ENCODE data around the gene PKDCC. TPM values are rescaled to one million over a fixed set of nuclear protein-coding genes. Genes with fewer than 3 reads are reported as not detected.

Gene PKDCC
- total RNA-seq, 5 donors from 2014 or later (not counting 1 experiment from before 2014, with no cell fraction given) = 0.29 to 1.3 (median 0.83) TPM; not detected in 1

- H3K27ac ChIP-seq (ENCODE audit: low read length) = no peak overlapping the region
- ChIA-PET CTCF (no interaction called here), POLR2A (no interaction called here)
- 10% methylated on average over 33 of the region's 39 CpGs for WGBS (ENCODE audit: insufficient coverage)
- peak overlapping the region; percentile 38 to 46 for H3K4me3 ChIP-seq (ENCODE audit: control insufficient read depth in 1 of 2, extremely low read depth in 1 of 2, low read length in 1 of 2)
- Mint-ChIP-seq H3K9me3 (no peaks in the 10 kb centered on the region), H3K4me1 (peaks cover 5 to 10% (median 9%) of the 10 kb centered on the region in 3 donors), H3K27ac (peak overlapping the region in 1 of 2 donors; percentile 28), H3K36me3 (no peaks in the 10 kb centered on the region), H3K27me3 (peaks cover 39 to 71% of the 10 kb centered on the region in 2 donors), H3K4me3 (peak overlapping the region; percentile 64 to 76 (median 72))
- peak; percentile 9 to 48 (median 32) for ATAC-seq (replicated peaks in 1 of 4)
- peak in 8 of 35 experiments; percentile 4 to 17 (median 10) for DNase-seq
- no peaks in the 10 kb centered on the region for H3K36me3 ChIP-seq (ENCODE audit: control insufficient read depth in 2 of 2, extremely low read depth in 1 of 2, insufficient read depth in 1 of 2, low read length in 1 of 2)
- peaks cover 3 to 77% of the 10 kb centered on the region in 2 experiments for H3K27me3 ChIP-seq (replicated peaks in 1 of 2; ENCODE audit: control insufficient read depth in 2 of 2, extremely low read depth in 1 of 2, insufficient read depth in 2 of 2, low read length in 1 of 2)
- peaks cover 0 to 14% of the 10 kb centered on the region in 2 experiments for H3K4me1 ChIP-seq (ENCODE audit: control insufficient read depth in 1 of 2, extremely low read depth in 1 of 2, insufficient read depth in 2 of 2, low read length in 2 of 2)
- H3K9me3 ChIP-seq = no peaks in the 10 kb centered on the region
Observed at GRCh38 chr2:42046819-42047487, 868 bp upstream of the PKDCC start.

- Histone ChIP-seq H3K9me3 (no peaks in the 10 kb centered on the region), H3K27ac (ENCODE audit: low read length) (no peak overlapping the region), H3K4me1 (ENCODE audit: control insufficient read depth in 1 of 2, extremely low read depth in 1 of 2, insufficient read depth in 2 of 2, low read length in 2 of 2) (peaks cover 0 to 14% of the 10 kb centered on the region in 2 experiments), H3K27me3 (replicated peaks in 1 of 2; ENCODE audit: control insufficient read depth in 2 of 2, extremely low read depth in 1 of 2, insufficient read depth in 2 of 2, low read length in 1 of 2) (peaks cover 3 to 71% of the 10 kb centered on the region in 2 experiments), H3K4me3 (ENCODE audit: control insufficient read depth in 1 of 2, extremely low read depth in 1 of 2, low read length in 1 of 2) (no peak overlapping the region), H3K36me3 (ENCODE audit: control insufficient read depth in 2 of 2, extremely low read depth in 1 of 2, insufficient read depth in 1 of 2, low read length in 1 of 2) (no peaks in the 10 kb centered on the region)
- 8% methylated on average over 70 of the region's 80 CpGs for WGBS (ENCODE audit: insufficient coverage)
- H3K4me3 Mint-ChIP-seq = peak overlapping the region; percentile 59 to 63 (median 61)
- CTCF ChIA-PET = no interaction called here
- peak in 2 of 4 experiments; percentile 10 to 32 for ATAC-seq (replicated peaks in 1 of 4)
- H3K36me3 Mint-ChIP-seq = no peaks in the 10 kb centered on the region
- peak in 1 of 35 experiments; percentile 9 for DNase-seq
- H3K27me3 Mint-ChIP-seq = peaks cover 27 to 60% of the 10 kb centered on the region in 2 donors
- H3K4me1 Mint-ChIP-seq = peaks cover 5 to 10% (median 9%) of the 10 kb centered on the region in 3 donors
- H3K27ac Mint-ChIP-seq = no peak overlapping the region
- POLR2A ChIA-PET = no interaction called here
- no peaks in the 10 kb centered on the region for H3K9me3 Mint-ChIP-seq
Observed at GRCh38 chr2:42048299-42049220, 739 bp downstream of the PKDCC start.

- Histone ChIP-seq H3K4me3 (ENCODE audit: control insufficient read depth in 1 of 2, extremely low read depth in 1 of 2, low read length in 1 of 2) (no peak overlapping the region), H3K36me3 (ENCODE audit: control insufficient read depth in 2 of 2, extremely low read depth in 1 of 2, insufficient read depth in 1 of 2, low read length in 1 of 2) (no peaks in the 10 kb centered on the region), H3K4me1 (ENCODE audit: control insufficient read depth in 1 of 2, extremely low read depth in 1 of 2, insufficient read depth in 2 of 2, low read length in 2 of 2) (peaks cover 0 to 14% of the 10 kb centered on the region in 2 experiments), H3K27ac (ENCODE audit: low read length) (no peak overlapping the region), H3K9me3 (no peaks in the 10 kb centered on the region), H3K27me3 (replicated peaks in 1 of 2; ENCODE audit: control insufficient read depth in 2 of 2, extremely low read depth in 1 of 2, insufficient read depth in 2 of 2, low read length in 1 of 2) (peaks cover 3 to 74% of the 10 kb centered on the region in 2 experiments)
- Mint-ChIP-seq H3K36me3 (no peaks in the 10 kb centered on the region), H3K4me3 (peak overlapping the region in 2 of 3 donors; percentile 59 to 61), H3K9me3 (no peaks in the 10 kb centered on the region), H3K27me3 (peaks cover 22 to 58% of the 10 kb centered on the region in 2 donors), H3K4me1 (peaks cover 5 to 10% (median 9%) of the 10 kb centered on the region in 3 donors), H3K27ac (no peak overlapping the region)
- ATAC-seq (replicated peaks in 1 of 4) (no peak), DNase-seq (no peak)
- ChIA-PET CTCF (no interaction called here), POLR2A (no interaction called here)
- 92% methylated on average over 9 of the region's 11 CpGs for WGBS (ENCODE audit: insufficient coverage)
Observed at GRCh38 chr2:42049221-42050009, 1.6 kb downstream of the PKDCC start.

- Histone ChIP-seq H3K4me1 (ENCODE audit: control insufficient read depth in 1 of 2, extremely low read depth in 1 of 2, insufficient read depth in 2 of 2, low read length in 2 of 2) (peaks cover 0 to 14% of the 10 kb centered on the region in 2 experiments), H3K27ac (ENCODE audit: low read length) (no peak overlapping the region), H3K9me3 (no peaks in the 10 kb centered on the region), H3K36me3 (ENCODE audit: control insufficient read depth in 2 of 2, extremely low read depth in 1 of 2, insufficient read depth in 1 of 2, low read length in 1 of 2) (no peaks in the 10 kb centered on the region), H3K4me3 (ENCODE audit: control insufficient read depth in 1 of 2, extremely low read depth in 1 of 2, low read length in 1 of 2) (no peak overlapping the region), H3K27me3 (replicated peaks in 1 of 2; ENCODE audit: control insufficient read depth in 2 of 2, extremely low read depth in 1 of 2, insufficient read depth in 2 of 2, low read length in 1 of 2) (peaks cover 3 to 76% of the 10 kb centered on the region in 2 experiments)
- ATAC-seq (replicated peaks in 1 of 4) = no peak
- peaks cover 5 to 10% (median 9%) of the 10 kb centered on the region in 3 donors for H3K4me1 Mint-ChIP-seq
- H3K4me3 Mint-ChIP-seq = peak overlapping the region in 1 of 3 donors; percentile 25
- 86% methylated on average over 5 of the region's 14 CpGs for WGBS (ENCODE audit: insufficient coverage)
- POLR2A ChIA-PET = no interaction called here
- CTCF ChIA-PET = no interaction called here
- no peak overlapping the region for H3K27ac Mint-ChIP-seq
- H3K36me3 Mint-ChIP-seq = no peaks in the 10 kb centered on the region
- no peaks in the 10 kb centered on the region for H3K9me3 Mint-ChIP-seq
- DNase-seq = no peak
- peaks cover 19 to 51% of the 10 kb centered on the region in 2 donors for H3K27me3 Mint-ChIP-seq
Observed at GRCh38 chr2:42050010-42050702, 2.3 kb downstream of the PKDCC start.

- 76% methylated on average over 4 of the region's 8 CpGs for WGBS (ENCODE audit: insufficient coverage)
- ATAC-seq (replicated peaks in 1 of 4) = no peak
- H3K9me3 ChIP-seq = no peaks in the 10 kb centered on the region
- H3K27ac ChIP-seq (ENCODE audit: low read length) = no peak overlapping the region
- no peak overlapping the region for H3K4me3 ChIP-seq (ENCODE audit: control insufficient read depth in 1 of 2, extremely low read depth in 1 of 2, low read length in 1 of 2)
- Mint-ChIP-seq H3K4me3 (peak overlapping the region in 1 of 3 donors; percentile 25), H3K27ac (no peak overlapping the region), H3K36me3 (no peaks in the 10 kb centered on the region), H3K27me3 (peaks cover 19 to 45% of the 10 kb centered on the region in 2 donors), H3K9me3 (no peaks in the 10 kb centered on the region), H3K4me1 (peaks cover 5 to 10% (median 9%) of the 10 kb centered on the region in 3 donors)
- peaks cover 0 to 14% of the 10 kb centered on the region in 2 experiments for H3K4me1 ChIP-seq (ENCODE audit: control insufficient read depth in 1 of 2, extremely low read depth in 1 of 2, insufficient read depth in 2 of 2, low read length in 2 of 2)
- ChIA-PET CTCF (no interaction called here), POLR2A (no interaction called here)
- no peaks in the 10 kb centered on the region for H3K36me3 ChIP-seq (ENCODE audit: control insufficient read depth in 2 of 2, extremely low read depth in 1 of 2, insufficient read depth in 1 of 2, low read length in 1 of 2)
- no peak for DNase-seq
- H3K27me3 ChIP-seq (replicated peaks in 1 of 2; ENCODE audit: control insufficient read depth in 2 of 2, extremely low read depth in 1 of 2, insufficient read depth in 2 of 2, low read length in 1 of 2) = peaks cover 3 to 75% of the 10 kb centered on the region in 2 experiments
Observed at GRCh38 chr2:42050703-42051542, 3.1 kb downstream of the PKDCC start.

Measured in T-cell (primary cell).